Pulmonary artery endothelial cell (primary cell): ENCODE data around the gene GMCL2. TPM values are rescaled to one million over a fixed set of nuclear protein-coding genes. Genes with fewer than 3 reads are reported as not detected.

Experiments used
- DNase-seq: peaks from one replicate; pipeline ENCODE4 v3.0.0-alpha.2; 2011; ENCODE audit warnings: low read depth, low spot score
- total RNA-seq: library from RNA; depleted of rRNA; stranded (reverse); fragments of >200 nt; gene quantifications from 2 replicates; pipeline ENCODE4 v1.2.3, GENCODE V29; 2014

GMCL2 gene
- total RNA-seq, 1 donor from 2014 or later, result not detected

- no peak for DNase-seq
Measured at GRCh38 chr5:178145965-178146820, 41.0 kb downstream of the GMCL2 start.

GRCh38 chr5:178143901-178144300 is 43.3 kb downstream of the GMCL2 start:
- no peak for DNase-seq

GRCh38 chr5:178143246-178143645 is 43.9 kb downstream of the GMCL2 start:
- no peak for DNase-seq

GRCh38 chr5:178142642-178143041 is 44.5 kb downstream of the GMCL2 start:
- no peak for DNase-seq

GRCh38 chr5:178141550-178141949 is 45.6 kb downstream of the GMCL2 start:
- no peak for DNase-seq

GRCh38 chr5:178137991-178138390 is 49.2 kb downstream of the GMCL2 start:
- DNase-seq, result no peak

GRCh38 chr5:178136990-178137389 is 50.2 kb downstream of the GMCL2 start:
- DNase-seq, result no peak

Other genes starting within 250 kb of the GMCL2 start
- not detected in 2 replicates for gene PROP1, start 191.1 kb downstream of the GMCL2 start, total RNA-seq
- 11.0 and 16.6 TPM in 2 replicates for gene N4BP3, start 73.8 kb downstream of the GMCL2 start, total RNA-seq
- gene RMND5B, start 56.4 kb downstream of the GMCL2 start, total RNA-seq, result 28.9 and 38.5 TPM in 2 replicates
- gene NHP2, start 33.5 kb downstream of the GMCL2 start, total RNA-seq, result 182 and 186 TPM in 2 replicates
- gene HNRNPAB, start 17.2 kb upstream of the GMCL2 start, total RNA-seq, result 90.6 and 107 TPM in 2 replicates
- gene PHYKPL, start 45.4 kb upstream of the GMCL2 start, total RNA-seq, result 35.1 and 39.8 TPM in 2 replicates